Skin epidermis (tissue), 12 donors: ENCODE measurements around the gene SLC2A8.
A peak's percentile ranks its signal among the peaks of the same experiment; 100 is the strongest.

Experiments used
- H3K27ac ChIP-seq, 21 experiments: fragments of 200-600 bp; sonication (generic) in 11 of 21; one replicate each; pipeline ENCODE4 v1.5.0; 2020; ENCODE audit warnings: mild to moderate bottlenecking in 3 of 21, inconsistent platforms in 2 of 21, moderate library complexity in 2 of 21
- H3K4me3 ChIP-seq, 7 experiments: fragments of 200-600 bp; sonication (generic) in 2 of 7; one replicate each; pipeline ENCODE4 v1.5.0; 2020; ENCODE audit warnings: inconsistent platforms in 2 of 7, mild to moderate bottlenecking in 2 of 7, moderate library complexity in 1 of 7

The SLC2A8 gene

DNA sequence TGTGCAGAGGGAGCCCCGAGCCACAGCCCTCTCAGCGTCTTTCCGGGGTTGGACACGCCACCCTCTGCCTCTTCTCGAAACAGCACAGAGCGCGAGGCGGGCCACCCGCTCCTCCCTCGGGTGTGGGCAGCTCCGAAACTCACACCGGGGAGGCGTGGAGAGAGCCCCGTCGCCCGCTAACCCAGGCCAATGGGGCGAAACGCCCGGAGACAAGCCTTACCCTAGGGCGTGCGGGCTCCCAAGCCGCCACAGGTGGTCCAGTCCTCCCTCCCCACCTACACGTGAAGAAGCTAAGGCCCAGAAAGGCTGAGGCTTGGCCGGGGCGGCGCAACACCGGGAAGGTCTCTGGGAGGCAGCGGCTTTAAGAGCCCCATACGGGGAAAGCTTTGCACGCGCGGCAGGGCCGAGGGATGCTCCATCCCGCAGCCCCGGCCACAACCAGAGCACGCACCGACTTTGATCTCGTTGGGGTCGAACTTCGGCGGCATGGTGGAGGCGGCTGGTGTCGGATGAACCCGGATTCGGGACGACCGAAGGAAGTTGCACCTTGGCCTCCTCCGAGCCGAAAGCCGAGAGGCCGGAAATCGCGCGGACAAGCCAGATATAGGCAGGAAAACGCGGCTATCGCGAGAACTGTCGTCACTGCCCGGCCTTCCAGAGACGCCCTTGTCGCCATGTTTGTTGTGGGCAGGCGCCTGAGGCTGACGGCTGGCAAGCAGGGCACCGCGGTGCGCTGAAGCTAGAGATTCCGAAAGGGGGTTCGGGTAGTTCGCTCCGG, 54.0 kb downstream of the SLC2A8 start, which contains the start of the genes LRSAM1 and RPL12:
TSS of gene LRSAM1 (plus strand) at position 681 of the 778 bp plus-strand sequence. CDS start 3,018 bp downstream, outside the sequence.
TSS of gene RPL12 (minus strand) at position 577 of the 778 bp plus-strand sequence. CDS start at position 488, 89 bp downstream.
- peak within 1 kb of the TSS; percentile 68 to 98 (median 94) for H3K27ac ChIP-seq

DNA sequence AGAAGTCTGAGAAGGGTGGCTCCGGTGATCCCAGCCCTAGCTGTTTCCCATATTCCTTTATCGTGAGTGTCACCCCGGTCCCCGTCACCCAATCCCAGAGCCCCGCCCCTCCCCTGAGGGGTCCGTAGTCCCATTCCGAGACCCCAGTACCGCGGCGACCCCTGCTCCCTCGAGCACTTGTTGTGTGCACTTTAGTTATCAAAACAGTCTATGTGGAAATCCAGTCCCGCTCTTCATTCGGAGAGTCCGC, 54.6 kb downstream of the SLC2A8 start:
- H3K4me3 ChIP-seq: peak overlapping the region; percentile 63 to 91 (median 85)
- H3K27ac ChIP-seq: peak overlapping the region; percentile 68 to 98 (median 94)

More for the DNA sequence above, 54.0 kb downstream of the SLC2A8 start, which contains the start of the genes LRSAM1 and RPL12:
- H3K4me3 ChIP-seq: peak within 1 kb of the TSS; percentile 63 to 91 (median 85)

DNA sequence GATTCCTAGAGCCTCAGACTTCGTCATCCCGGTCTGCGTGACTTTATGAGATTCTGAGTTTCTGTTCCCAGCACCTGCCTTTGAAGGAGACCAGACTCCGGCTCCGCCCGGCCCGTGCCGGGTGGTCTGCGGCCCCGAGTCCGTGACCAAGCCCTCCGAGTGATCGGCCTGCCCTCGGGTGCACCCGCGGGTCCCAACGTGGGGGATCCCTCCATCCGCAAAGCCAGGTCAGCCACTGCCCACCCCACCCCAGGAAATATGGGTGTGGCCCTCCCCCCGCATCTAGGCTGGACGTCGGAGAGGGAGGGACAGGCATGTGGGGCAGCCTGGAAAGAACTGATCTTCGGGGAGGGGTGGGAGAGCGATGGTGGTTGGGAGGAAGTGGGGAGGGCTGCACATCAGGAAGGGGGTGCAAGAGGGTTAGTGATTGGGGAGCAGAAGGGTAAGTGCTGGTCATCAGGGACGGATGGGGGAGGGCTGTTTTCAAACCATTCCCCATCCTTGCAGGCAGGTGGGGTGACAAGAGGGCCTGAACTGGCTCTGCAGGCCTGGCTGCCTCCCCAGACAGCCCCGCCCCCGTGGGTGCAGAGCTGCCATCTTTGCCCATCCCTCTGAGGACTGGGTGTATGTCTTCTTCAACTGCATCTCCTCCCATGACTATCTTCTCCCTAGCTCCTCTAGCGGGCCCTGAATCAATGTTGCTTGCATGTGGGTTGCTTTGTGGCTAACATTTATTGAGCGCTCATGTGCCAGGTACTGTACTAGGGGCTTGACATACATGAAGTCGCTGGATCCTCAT, 55.1 kb downstream of the SLC2A8 start:
- Histone ChIP-seq H3K4me3 (peak overlapping the region; percentile 63 to 91 (median 85)), H3K27ac (peak overlapping the region; percentile 68 to 98 (median 94))

DNA sequence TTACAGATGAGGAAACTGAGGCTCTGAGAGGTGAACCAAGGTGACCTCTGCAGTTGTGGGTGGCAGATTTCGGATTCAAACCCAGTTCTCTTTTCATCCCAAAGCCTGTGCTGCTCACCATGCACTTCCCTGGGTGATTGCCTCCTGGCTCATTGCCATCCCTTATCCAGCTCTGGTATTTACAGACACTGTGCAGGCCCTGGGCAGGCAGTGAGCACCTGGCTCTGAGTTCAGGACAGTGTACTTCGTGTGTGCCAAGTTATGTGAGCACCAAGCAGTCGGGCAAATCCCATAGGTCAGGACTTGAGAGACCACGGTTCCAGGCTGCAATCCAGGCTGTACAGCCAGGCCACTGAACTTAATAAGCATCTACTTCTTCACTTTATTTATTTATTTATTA, 55.7 kb downstream of the SLC2A8 start:
- Histone ChIP-seq H3K27ac (peak overlapping the region in 5 of 21 experiments; percentile 91 to 97 (median 93)), H3K4me3 (peak overlapping the region in 2 of 7 experiments; percentile 63 to 91)

- Histone ChIP-seq H3K27ac (no peak overlapping the region), H3K4me3 (no peak overlapping the region)
Observed at GRCh38 chr9:127455324-127455992, 58.5 kb downstream of the SLC2A8 start.

GRCh38 chr9:127457191-127457878, 60.4 kb downstream of the SLC2A8 start:
- Histone ChIP-seq H3K27ac (no peak overlapping the region), H3K4me3 (no peak overlapping the region)
